Neutrophil (primary cell): ENCODE measurements around the gene GLP1R.

Source experiments
- H3K27ac ChIP-seq: fragments of 200-600 bp; sonication (generic); 2 replicates; pipeline ENCODE4 v1.5.1; 2016; ENCODE audit warnings: mild to moderate bottlenecking, moderate library complexity
- H3K27me3 ChIP-seq: fragments of 200-600 bp; sonication (generic); 2 replicates; pipeline ENCODE4 v1.6.0; 2016; ENCODE audit warnings: mild to moderate bottlenecking
- H3K36me3 ChIP-seq: fragments of 200-600 bp; sonication (generic); 2 replicates; pipeline ENCODE4 v1.5.1; 2017
- H3K4me1 ChIP-seq, 2 experiments: fragments of 200-600 bp in 1 of 2; sonication (generic) in 1 of 2; 1 replicate in 1 of 2; 2 replicates in 1 of 2; pipeline versions ENCODE4 v1.5.1 to v1.6.1; 2013 to 2016; ENCODE audit warnings: low read depth in 1 of 2, low read length in 1 of 2, mild to moderate bottlenecking in 1 of 2, moderate library complexity in 1 of 2; ENCODE audit not compliant: control insufficient read depth in 1 of 2, insufficient read depth in 1 of 2
- H3K4me3 ChIP-seq, 2 experiments: fragments of 200-600 bp in 1 of 2; sonication (generic) in 1 of 2; 1 replicate in 1 of 2; 2 replicates in 1 of 2; pipeline ENCODE4 v1.5.1; 2013 to 2016; ENCODE audit warnings: low read depth in 1 of 2, low read length in 1 of 2, mild to moderate bottlenecking in 1 of 2, moderate library complexity in 1 of 2
- H3K9me3 ChIP-seq: fragments of 200-600 bp; sonication (generic); 2 replicates; pipeline ENCODE4 v1.5.1; 2016
- CTCF ChIP-seq: fragments of 200-600 bp; sonication (generic); IDR thresholded peaks from 2 replicates; pipeline ENCODE4 v1.5.1; 2016; ENCODE audit warnings: antibody characterized with exemption

GLP1R gene

DNA sequence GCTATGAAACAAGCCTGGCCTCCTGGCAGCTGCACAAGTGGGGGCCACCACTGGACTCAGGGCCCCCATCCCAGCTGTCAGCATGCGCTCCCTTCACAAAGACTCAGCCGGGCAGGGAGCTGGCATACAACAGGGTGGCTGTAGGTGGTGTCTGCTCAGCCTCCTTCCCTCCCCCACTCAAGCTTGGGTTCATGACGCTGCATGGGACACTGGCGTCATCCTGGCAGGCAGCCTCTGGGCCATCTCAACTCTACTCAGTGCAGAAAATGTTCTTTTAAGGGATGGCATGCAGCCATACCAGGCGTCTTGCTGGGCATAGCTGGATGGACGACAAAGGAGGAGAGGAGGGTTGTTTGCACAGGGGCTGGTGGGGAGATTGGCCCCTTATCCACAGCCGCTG lies 35.9 kb downstream of the GLP1R start:
- Histone ChIP-seq H3K36me3 (no peaks in the 10 kb centered on the region), H3K9me3 (no peaks in the 10 kb centered on the region), H3K4me1 (no peaks in the 10 kb centered on the region), H3K27ac (no peak overlapping the region), H3K27me3 (peaks cover 63% of the 10 kb centered on the region), H3K4me3 (no peak overlapping the region)
- no peak for TF ChIP-seq CTCF

DNA sequence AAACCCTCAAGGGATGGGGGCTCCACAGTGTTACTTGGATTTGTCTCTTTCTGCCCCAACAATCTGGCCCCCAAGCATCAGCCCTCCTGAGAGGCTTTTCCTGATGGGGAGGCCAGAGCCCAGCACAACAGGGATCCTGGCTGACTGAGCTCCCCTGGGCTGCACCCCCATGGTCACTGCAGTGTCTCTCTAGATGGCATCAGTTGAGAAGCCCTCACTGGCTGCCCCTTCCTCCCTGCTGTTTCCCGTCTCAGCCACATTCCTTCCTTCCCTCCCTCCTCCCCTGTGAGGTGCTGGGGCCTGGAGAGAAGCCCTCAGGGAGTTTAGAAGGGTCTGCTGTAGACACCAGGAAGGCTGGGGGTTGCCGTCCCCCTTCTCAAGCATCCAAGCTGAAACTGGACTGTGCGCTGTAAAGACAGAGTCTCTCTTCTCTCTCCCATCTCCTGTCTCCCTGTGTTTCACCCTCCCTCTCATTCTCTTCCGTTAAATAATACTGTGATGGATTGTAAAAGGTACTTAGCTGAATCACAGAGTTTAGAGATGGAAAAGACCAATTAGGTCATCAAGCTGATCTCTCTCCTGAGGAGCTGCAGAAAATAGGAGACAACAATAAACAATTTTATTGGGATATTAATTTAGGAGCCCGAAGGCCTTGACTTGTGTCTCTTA lies 36.7 kb downstream of the GLP1R start:
- Histone ChIP-seq H3K4me1 (no peaks in the 10 kb centered on the region), H3K36me3 (no peaks in the 10 kb centered on the region), H3K9me3 (no peaks in the 10 kb centered on the region), H3K27me3 (peaks cover 70% of the 10 kb centered on the region), H3K27ac (no peak overlapping the region), H3K4me3 (no peak overlapping the region)
- TF ChIP-seq CTCF, result no peak

DNA sequence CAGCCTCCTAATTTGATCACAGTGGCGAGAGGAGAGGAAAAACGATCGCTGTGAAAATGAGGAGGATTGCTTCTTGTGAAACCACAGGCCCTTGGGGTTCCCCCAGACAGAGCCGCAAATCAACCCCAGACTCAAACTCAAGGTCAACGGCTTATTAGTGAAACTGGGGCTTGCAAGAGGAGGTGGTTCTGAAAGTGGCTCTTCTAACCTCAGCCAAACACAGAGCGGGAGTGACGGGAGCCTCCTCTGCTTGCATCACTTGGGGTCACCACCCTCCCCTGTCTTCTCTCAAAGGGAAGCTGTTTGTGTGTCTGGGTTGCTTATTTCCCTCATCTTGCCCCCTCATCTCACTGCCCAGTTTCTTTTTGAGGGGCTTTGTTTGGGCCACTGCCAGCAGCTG lies 37.7 kb downstream of the GLP1R start:
- Histone ChIP-seq H3K27ac (no peak overlapping the region), H3K36me3 (no peaks in the 10 kb centered on the region), H3K4me3 (no peak overlapping the region), H3K9me3 (no peaks in the 10 kb centered on the region), H3K27me3 (peaks cover 81% of the 10 kb centered on the region), H3K4me1 (no peaks in the 10 kb centered on the region)
- no peak for TF ChIP-seq CTCF

DNA sequence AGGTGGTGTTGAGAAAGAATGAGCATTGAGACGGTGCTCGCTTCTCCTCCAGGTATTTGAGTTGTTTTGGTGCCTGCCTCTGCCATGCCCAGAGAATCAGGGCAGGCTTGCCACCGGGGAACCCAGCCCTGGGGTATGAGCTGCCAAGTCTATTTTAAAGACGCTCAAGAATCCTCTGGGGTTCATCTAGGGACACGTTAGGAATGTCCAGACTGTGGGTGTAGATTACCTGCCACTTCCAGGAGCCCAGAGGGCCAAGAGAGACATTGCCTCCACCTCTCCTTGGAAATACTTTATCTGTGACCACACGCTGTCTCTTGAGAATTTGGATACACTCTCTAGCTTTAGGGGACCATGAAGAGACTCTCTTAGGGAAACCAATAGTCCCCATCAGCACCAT lies 38.1 kb downstream of the GLP1R start:
- H3K27ac ChIP-seq, result no peak overlapping the region
- H3K36me3 ChIP-seq, result no peaks in the 10 kb centered on the region
- no peaks in the 10 kb centered on the region for H3K4me1 ChIP-seq
- no peak overlapping the region for H3K4me3 ChIP-seq
- peaks cover 85% of the 10 kb centered on the region for H3K27me3 ChIP-seq
- no peak for TF ChIP-seq CTCF
- no peaks in the 10 kb centered on the region for H3K9me3 ChIP-seq

DNA sequence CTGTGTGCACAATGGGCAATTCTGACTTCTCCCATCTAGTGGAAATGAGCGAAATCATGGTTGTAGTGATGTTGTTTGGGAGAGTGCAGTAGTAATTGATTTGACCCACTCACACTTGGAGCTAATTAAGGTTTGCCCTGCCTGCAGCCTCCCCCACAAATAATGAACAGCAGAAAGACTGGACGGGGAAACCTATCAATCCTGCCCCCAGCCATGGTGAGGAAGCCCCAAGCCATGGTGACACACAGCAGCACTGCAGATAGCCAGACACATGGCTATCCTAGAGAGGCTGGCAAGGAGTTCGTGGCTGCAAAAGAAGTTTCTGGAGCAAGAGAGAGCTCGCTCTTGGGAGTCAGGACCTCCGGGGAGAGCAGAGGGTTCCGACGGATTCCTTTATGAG lies 38.6 kb downstream of the GLP1R start:
- Histone ChIP-seq H3K4me1 (no peaks in the 10 kb centered on the region), H3K27ac (no peak overlapping the region), H3K27me3 (peaks cover 88% of the 10 kb centered on the region), H3K36me3 (no peaks in the 10 kb centered on the region), H3K9me3 (no peaks in the 10 kb centered on the region), H3K4me3 (no peak overlapping the region)
- TF ChIP-seq CTCF, result no peak
